GM12892 (cell line): ENCODE measurements around the gene ANKRD6.

Source experiments
- DNase-seq: peaks from one replicate; pipeline ENCODE4 v3.0.0; 2011; ENCODE audit not compliant: insufficient read length
- FAIRE-seq: peaks from 2 replicates; lab custom pipeline; 2011; peaks lifted over from hg19 to GRCh38; lab: Jason Lieb, UNC
- POLR2A ChIP-seq: IDR thresholded peaks from 2 replicates; pipeline ENCODE4 v1.6.1; 2011; ENCODE audit warnings: low read depth, low read length, control low read depth
- POLR2AphosphoS5 ChIP-seq: IDR thresholded peaks from 2 replicates; pipeline ENCODE4 v1.6.1; 2011; ENCODE audit warnings: low read depth, low read length, control low read depth
- TAF1 ChIP-seq: IDR thresholded peaks from 2 replicates; pipeline ENCODE4 v1.6.1; 2011; ENCODE audit warnings: low read depth, mild to moderate bottlenecking, control low read depth, low read length, borderline replicate concordance

ANKRD6 gene

DNA sequence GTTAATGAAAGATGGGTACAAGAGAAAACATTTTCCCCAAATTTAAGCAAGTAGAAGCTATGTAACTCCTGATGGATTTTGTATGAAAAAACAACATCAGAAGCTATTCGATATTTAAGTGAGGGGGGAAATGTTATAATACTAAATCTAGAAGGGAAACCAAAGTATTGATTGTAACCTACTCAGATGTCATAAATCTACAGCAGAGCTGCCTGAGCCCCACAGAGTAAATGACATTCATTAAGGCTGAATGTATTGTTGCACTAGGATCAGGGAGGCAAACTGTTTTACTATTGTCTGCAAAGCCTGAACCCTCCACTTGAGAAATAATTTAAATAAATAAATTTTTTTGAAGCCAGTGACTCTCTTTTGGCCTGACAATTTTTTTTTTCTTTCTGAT is 19.3 kb downstream of the ANKRD6 start:
- DNase-seq = no peak
- no peak for FAIRE-seq
- TF ChIP-seq POLR2A = no peak
- no peak for TF ChIP-seq POLR2AphosphoS5
- TF ChIP-seq TAF1 = no peak

DNA sequence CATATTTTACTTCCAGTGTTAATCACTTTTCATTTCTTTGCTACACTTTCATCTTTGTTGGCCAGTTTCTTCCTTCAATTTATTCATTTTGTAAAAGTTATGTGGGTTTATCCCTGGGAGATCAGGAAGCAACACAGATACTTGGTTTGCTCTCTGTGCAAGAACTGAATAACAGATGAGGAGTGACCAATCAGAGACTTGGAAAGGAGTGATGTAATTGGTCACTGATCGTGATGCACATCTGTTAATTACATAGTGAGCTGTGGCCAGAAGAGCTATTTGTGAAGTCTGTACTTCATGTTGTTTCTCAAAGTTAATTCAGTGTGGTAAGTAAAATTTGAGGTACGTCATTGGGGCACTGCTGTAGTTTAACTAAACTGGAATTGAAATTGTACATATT is 21.3 kb downstream of the ANKRD6 start:
- FAIRE-seq = no peak
- TF ChIP-seq POLR2A = no peak
- no peak for TF ChIP-seq POLR2AphosphoS5
- TF ChIP-seq TAF1 = no peak
- no peak for DNase-seq

DNA sequence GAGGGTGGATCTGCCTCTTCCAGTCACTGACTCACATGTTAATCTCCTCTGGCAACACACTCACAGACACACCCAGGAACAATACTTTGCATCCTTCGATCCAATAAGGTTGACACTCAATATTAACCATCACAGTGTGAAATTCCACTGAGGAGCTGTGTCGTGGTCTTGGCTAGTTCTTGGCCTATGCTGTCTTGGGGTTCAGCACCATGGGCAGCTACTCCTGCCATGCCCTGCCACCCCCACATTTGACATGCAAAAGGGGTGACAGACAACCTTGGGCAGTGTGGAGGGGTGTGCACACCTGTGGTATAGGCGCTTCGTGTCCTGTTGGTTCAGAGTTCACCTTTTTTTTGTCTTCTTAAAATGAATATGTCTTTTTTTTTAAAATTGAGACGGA is 25.8 kb downstream of the ANKRD6 start:
- DNase-seq (no peak), FAIRE-seq (no peak)
- no peak for TF ChIP-seq TAF1
- TF ChIP-seq POLR2AphosphoS5 = no peak
- TF ChIP-seq POLR2A = no peak

DNA sequence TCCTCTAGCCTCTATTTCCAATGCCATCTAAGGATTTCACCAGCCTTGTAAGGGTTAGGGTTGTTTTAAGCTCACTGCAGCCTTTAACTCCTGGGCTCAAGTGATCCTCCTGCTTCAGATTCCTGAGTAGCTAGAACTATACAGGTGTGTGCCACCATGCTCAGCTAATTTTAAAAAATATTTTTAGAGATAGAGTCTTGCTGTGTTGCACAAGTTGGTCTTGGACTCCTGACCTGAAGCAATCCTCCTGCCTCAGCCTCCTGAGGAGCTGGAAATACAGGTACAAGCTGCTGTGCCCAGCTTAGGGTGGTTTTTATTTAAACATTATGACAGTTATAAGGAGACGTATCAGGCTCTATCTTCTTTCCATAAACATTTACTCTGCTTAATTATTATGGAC is 26.5 kb downstream of the ANKRD6 start:
- FAIRE-seq (no peak), DNase-seq (no peak)
- no peak for TF ChIP-seq POLR2AphosphoS5
- no peak for TF ChIP-seq POLR2A
- no peak for TF ChIP-seq TAF1

DNA sequence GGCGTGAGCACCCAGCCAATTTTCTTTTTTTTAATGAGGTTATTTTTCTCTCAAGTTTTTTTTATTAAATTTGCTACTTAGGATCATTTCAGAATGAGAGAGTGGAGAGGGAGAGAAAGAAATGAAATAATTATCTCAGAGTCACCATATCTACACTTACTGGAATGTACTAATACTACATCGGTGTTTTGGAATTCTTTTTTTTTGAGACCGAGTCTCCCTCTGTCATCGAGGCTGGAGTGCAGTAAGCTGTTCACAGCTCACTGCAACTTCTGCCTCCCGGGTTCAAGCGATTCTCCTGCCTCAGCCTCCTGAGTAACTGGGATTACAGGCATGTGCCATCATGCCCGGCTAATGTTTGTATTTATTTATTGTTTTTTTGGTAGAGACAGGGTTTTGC is 27.8 kb downstream of the ANKRD6 start:
- no peak for FAIRE-seq

DNA sequence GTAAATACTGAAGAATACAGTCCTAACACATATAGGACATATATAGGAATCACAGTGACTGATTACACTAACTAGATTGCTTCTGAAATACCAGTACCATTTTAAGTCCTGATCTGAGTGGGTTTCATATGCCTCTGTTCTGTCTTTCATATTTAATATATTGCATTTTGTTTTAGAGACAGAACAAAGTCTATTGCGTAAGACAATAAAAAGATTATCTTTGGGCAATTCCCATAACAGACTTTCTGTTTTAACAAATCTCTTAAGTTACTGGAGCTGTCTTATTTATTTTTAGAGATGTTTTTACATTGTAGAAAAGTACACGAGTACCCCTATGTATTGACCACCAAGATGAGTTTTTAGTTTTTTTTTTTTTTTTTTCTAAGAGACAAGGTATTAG is 29.6 kb downstream of the ANKRD6 start:
- DNase-seq (no peak), FAIRE-seq (no peak)
- TF ChIP-seq POLR2A (no peak), TAF1 (no peak), POLR2AphosphoS5 (no peak)

More for the DNA sequence above, 27.8 kb downstream of the ANKRD6 start:
- TF ChIP-seq POLR2A = no peak
- no peak for TF ChIP-seq TAF1
- TF ChIP-seq POLR2AphosphoS5 = no peak
- no peak for DNase-seq

DNA sequence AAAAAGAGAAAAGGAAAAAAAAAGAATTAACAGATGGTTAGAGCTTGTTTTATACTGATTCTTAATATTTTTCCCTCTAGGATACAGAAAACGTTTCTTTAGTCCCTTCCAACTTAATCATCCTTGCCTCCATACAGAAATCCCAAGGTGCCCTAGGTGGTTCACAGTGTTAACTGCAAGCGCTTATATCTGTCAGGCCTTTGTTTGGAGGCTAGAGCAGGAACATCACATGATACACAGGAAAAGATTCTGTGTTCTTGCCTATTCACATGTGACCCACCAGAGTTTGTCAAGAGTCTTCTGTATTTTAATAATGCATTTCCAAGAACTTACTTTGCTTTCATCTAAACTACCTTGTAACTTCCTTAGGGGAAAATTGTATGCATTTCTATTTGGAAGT is 31.3 kb downstream of the ANKRD6 start:
- DNase-seq = no peak
- no peak for FAIRE-seq
- no peak for TF ChIP-seq POLR2AphosphoS5

DNA sequence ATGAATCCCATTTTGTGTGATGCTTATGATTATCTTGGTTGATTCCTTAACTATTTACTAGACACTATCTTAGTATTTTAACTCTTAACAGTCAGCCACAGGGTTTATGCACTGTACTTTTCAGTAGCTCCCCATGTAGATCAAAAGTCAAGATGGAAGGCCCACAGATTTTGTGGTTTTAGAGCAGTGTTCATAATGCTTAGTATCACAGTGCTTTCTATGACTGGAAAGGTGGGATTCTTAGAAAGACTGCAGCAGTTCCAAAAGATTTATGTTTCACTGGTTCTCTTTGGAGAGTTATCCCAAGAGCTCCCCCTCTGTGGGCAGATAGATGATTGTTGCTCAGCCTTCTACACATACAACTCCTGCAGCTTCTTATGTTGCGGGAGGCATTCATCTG is 34.5 kb downstream of the ANKRD6 start:
- TF ChIP-seq POLR2A = no peak
- TF ChIP-seq TAF1 = no peak
- no peak for TF ChIP-seq POLR2AphosphoS5
- FAIRE-seq = no peak
- DNase-seq = no peak

DNA sequence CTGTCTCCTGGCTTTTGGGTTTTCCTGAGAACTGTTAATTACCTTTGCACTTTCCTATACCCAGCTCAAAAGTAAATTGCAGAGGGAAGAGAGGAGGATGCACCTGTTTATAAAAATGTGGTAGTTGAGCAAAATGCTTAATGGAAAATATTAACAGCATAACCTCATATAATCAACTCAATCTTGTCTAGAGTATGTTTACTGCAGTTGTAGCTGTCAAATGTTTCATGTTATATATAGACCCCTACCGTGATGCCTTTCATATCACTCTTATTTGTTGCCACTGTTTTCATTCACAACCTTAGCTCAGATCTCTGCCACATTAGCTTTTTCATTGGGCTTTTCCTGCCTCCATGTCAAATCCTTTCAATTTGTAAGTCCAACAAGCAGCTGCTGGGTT is 36.0 kb downstream of the ANKRD6 start:
- DNase-seq (no peak), FAIRE-seq (no peak)
- TF ChIP-seq POLR2AphosphoS5 = no peak
- no peak for TF ChIP-seq POLR2A
- TF ChIP-seq TAF1 = no peak

DNA sequence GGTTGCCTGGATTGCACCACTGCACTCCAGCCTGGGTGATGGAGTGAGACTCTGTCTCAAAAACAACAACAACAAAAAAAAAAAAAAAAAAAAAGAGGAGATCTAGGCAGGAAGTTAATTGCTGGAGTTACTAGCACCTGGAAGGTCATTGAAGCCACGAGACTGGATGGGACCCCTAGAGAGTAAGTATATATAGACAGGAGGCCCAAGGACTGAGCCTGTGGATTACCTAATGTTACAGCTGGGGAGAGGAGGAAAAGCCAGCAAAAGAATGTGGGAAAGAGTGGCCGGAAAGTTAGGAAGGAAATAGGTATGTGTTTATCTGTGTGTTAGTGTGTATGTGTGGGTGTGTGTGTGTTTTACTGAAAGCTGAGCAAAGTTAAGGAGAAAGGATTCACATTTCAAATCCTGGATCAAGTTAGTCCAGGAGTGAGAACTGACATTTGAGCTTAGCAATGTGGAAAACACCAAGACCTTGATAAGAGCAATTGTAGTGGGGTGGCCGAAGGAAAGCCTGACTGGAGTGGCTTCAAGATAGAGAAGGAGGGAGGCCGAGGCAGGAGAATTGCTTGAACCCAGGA is 38.4 kb downstream of the ANKRD6 start:
- FAIRE-seq = no peak

DNA sequence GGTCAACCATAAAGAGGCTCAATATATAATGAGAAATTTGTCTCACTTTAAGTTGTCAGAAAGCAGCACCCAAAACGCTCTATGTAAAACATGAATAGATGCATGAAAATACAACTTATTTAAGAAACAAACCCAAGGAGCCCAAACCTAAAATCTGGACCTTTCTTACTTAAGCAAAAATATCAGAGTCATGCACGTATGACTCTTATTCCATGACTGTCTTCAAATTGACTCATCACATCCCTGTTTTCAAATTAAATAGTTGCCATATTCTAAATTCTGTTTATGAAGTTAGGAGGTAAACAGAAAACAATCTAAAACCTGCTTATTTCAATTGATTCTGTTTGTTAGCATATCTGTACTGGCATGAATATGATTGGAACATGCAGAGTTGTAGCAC is 42.1 kb downstream of the ANKRD6 start:
- TF ChIP-seq TAF1 (no peak), POLR2A (no peak), POLR2AphosphoS5 (no peak)
- FAIRE-seq = no peak
- no peak for DNase-seq

More for the DNA sequence above, 38.4 kb downstream of the ANKRD6 start:
- TF ChIP-seq POLR2AphosphoS5 (no peak), TAF1 (no peak), POLR2A (no peak)
- DNase-seq = no peak

DNA sequence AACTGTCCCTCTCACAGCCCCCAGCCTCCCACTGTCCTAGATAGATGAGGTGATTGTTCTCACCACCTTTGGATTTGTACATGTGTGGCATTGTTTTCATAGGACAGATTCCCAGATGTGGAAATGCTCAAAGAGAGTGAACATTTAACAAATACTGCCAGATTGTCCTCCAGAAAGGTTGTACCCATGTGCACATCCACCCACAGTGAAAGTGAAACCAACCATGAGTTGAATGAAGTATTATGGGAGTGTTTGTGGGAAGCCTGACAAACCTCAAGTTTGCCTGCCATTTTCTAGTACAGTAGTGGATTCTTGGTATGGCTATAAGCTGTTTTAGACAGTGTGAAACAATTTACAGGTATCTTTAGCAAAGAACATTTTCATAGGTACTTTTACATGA is 42.7 kb downstream of the ANKRD6 start:
- FAIRE-seq (peak; percentile 84), DNase-seq (no peak)
- TF ChIP-seq POLR2A = no peak
- no peak for TF ChIP-seq TAF1
- TF ChIP-seq POLR2AphosphoS5 = no peak
